ENCODE results near the gene GOLGB1.
"Not testable (repeated sequence)": the region's sequence is repeated elsewhere in the genome, so short reads cannot be mapped to it uniquely, and the experiment has no call there.

Gene GOLGB1

GRCh38 chr3:121705541-121705940 lies 44.0 kb downstream of the GOLGB1 start:
- TF ChIP-seq CTCF (conservative IDR thresholded peaks at IDR 0.05; ENCODE audit: low read depth, low read length) = no peak
- no peak for DNase-seq (ENCODE audit: low read depth)
- H3K4me3 ChIP-seq (ENCODE audit: low read depth, low read length) = no peak overlapping the region

- no peak for DNase-seq (ENCODE audit: low read depth)
- H3K4me3 ChIP-seq (ENCODE audit: low read depth, low read length) = no peak overlapping the region
- TF ChIP-seq CTCF (conservative IDR thresholded peaks at IDR 0.05; ENCODE audit: low read depth, low read length) = no peak
Measured at GRCh38 chr3:121703973-121704372, 45.6 kb downstream of the GOLGB1 start.

GRCh38 chr3:121698901-121699300 lies 50.6 kb downstream of the GOLGB1 start:
- no peak overlapping the region for H3K4me3 ChIP-seq (ENCODE audit: low read depth, low read length)
- DNase-seq (ENCODE audit: low read depth) = no peak
- no peak for TF ChIP-seq CTCF (conservative IDR thresholded peaks at IDR 0.05; ENCODE audit: low read depth, low read length)

GRCh38 chr3:121698476-121698875 lies 51.1 kb downstream of the GOLGB1 start:
- DNase-seq (ENCODE audit: low read depth) = no peak
- no peak overlapping the region for H3K4me3 ChIP-seq (ENCODE audit: low read depth, low read length)
- TF ChIP-seq CTCF (conservative IDR thresholded peaks at IDR 0.05; ENCODE audit: low read depth, low read length) = no peak

- H3K4me3 ChIP-seq (ENCODE audit: low read depth, low read length) = no peak overlapping the region
- no peak for TF ChIP-seq CTCF (conservative IDR thresholded peaks at IDR 0.05; ENCODE audit: low read depth, low read length)
- DNase-seq (ENCODE audit: low read depth) = peak; percentile 60
Measured at GRCh38 chr3:121696186-121696585, 53.4 kb downstream of the GOLGB1 start.

- no peak overlapping the region for H3K4me3 ChIP-seq (ENCODE audit: low read depth, low read length)
- no peak for DNase-seq (ENCODE audit: low read depth)
- TF ChIP-seq CTCF (conservative IDR thresholded peaks at IDR 0.05; ENCODE audit: low read depth, low read length) = no peak
Measured at GRCh38 chr3:121692010-121692699, 57.4 kb downstream of the GOLGB1 start.

GRCh38 chr3:121690777-121691405 lies 58.6 kb downstream of the GOLGB1 start:
- no peak overlapping the region for H3K4me3 ChIP-seq (ENCODE audit: low read depth, low read length)

GRCh38 chr3:121688747-121689146 lies 60.8 kb downstream of the GOLGB1 start:
- not testable (repeated sequence) for H3K4me3 ChIP-seq (ENCODE audit: low read depth, low read length); DNase-seq (ENCODE audit: low read depth)

More at GRCh38 chr3:121690777-121691405, 58.6 kb downstream of the GOLGB1 start:
- DNase-seq (ENCODE audit: low read depth) = no peak
- no peak for TF ChIP-seq CTCF (conservative IDR thresholded peaks at IDR 0.05; ENCODE audit: low read depth, low read length)
